NCI-H2171 (cell line): ENCODE data around the gene ATXN7.

Experiments
- DNase-seq: peaks from one replicate; lab custom pipeline; 2025; lab: John Stamatoyannopoulos, UW

ATXN7 gene

GRCh38 chr3:63905731-63906620 is 42.3 kb downstream of the ATXN7 start:
- no peak for DNase-seq

- no peak for DNase-seq
Observed at GRCh38 chr3:63908081-63908736, 44.5 kb downstream of the ATXN7 start.

- no peak for DNase-seq
Observed at GRCh38 chr3:63908776-63909175, 45.1 kb downstream of the ATXN7 start.

DNA sequence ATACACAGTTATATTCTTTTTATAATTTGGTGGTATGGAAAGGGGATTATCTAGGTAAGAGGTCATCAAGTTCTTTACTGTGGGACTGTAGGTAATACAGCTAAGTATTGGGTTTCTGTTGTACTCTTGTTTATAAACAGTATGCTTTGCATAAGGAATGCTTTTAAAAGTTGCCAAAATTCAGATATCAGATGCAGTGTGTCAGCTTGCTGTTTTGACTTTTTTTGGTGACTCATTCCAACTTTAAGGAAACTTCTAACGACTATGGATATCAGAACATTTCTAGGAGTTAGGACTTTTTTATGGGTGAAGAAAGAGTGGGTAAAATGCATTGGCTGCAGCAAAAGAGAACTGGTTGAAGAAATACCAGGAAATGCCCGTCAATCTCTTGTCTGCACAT is 45.8 kb downstream of the ATXN7 start:
- no peak for DNase-seq

DNA sequence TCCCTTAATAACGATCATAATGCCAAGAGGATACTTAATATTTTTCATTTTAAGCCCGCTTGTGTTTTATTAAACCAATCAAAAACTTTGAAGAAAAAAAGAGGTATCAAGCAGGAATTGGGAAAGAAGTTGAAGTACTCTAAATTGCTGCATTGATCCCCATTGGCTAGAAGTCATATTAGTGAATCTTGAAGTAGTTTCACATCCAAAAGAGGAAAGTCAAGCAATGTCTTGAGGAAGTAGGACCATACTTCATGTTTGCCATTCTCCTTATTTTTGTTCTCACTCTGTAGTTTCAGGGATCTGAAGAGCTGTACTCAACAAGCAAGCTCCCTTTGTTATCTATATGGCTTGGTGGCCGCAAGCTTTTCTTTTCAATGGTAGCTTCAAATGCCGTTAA is 46.3 kb downstream of the ATXN7 start:
- no peak for DNase-seq

DNA sequence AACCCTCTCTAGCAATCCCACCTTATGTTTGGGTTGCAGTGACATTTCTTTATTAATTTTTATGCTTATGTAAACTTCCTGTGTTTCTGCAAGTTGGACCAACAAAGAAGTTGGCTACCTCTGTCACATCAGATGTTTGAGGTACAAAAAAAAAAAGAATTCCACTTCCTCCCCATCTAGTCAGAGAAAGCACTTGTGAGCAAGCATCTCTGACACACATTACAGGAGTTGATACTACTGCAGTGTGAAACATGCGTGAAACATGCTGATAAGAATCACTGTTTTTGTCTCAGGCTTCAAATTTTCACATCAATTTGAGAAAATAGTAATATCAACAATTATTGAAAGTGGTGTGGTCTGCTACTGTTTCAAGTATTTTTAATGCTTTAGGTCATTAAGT is 47.2 kb downstream of the ATXN7 start:
- DNase-seq, result no peak

- DNase-seq, result no peak
Observed at GRCh38 chr3:63911509-63911872, 47.8 kb downstream of the ATXN7 start.

DNA sequence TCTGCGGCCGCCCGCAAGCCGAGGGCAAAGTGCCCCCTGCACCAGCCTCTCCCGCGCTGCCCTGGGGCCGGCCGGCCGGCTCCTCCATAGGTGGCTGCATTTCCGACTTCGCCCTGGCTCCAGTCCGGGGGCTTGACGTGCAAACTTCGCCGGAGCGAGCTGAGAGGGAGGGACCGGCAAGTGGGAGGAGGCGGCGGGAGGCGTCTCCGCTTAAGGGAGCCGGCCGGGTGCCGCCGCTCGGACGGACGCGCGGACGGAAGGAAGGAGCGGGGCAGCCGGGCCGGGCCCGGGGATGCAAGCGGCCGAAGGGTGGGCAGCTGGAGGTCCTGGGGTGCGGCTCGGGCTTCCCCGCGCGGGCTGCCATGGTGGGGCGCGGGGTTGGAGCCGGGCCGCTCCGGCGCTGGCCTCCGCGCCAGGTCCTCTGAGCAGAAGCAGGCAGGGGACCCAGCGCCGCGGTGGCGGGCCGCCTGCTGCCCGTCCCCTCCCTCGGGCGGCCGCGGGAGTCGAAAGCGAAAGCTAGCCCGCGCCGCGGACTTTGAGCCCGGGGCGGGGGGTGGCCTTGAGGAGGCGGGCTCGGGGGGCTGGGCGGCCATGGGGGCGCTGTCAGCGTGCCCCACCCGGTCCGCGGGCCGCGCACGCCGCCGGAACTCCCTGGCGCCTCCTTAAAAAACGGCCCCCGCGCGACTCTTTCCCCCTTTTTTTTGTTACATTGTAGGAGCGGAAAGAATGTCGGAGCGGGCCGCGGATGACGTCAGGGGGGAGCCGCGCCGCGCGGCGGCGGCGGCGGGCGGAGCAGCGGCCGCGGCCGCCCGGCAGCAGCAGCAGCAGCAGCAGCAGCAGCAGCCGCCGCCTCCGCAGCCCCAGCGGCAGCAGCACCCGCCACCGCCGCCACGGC is 48.5 kb downstream of the ATXN7 start, which contains the start of gene SCAANT1:
TSS of gene SCAANT1 (minus strand) at position 511 of the 895 bp plus-strand sequence.
- DNase-seq, result peak; percentile 63

- no peak for DNase-seq
Observed at GRCh38 chr3:63912768-63913588, 49.3 kb downstream of the ATXN7 start.

- no peak for DNase-seq
Observed at GRCh38 chr3:63914312-63914711, 50.6 kb downstream of the ATXN7 start.

GRCh38 chr3:63918321-63918720 is 54.7 kb downstream of the ATXN7 start:
- DNase-seq, result no peak

DNA sequence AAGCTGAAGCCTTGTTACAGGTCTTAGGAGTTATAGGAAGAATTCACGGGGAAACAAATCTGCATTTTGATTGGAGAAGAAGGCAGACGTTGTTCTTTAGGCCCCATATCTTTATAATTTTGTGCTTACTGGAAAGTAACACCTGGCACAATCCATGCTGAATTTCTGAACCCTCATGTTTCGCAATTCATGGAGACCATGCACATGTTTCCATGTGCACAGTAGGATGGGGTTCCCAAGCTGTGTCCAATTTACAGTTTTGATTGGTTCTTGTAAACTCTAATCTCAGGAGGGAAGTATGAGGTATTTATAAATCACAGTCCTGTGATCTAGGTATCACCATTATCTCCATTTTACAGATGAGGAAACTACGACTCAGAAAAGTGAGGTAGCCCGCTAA is 56.3 kb downstream of the ATXN7 start:
- no peak for DNase-seq

DNA sequence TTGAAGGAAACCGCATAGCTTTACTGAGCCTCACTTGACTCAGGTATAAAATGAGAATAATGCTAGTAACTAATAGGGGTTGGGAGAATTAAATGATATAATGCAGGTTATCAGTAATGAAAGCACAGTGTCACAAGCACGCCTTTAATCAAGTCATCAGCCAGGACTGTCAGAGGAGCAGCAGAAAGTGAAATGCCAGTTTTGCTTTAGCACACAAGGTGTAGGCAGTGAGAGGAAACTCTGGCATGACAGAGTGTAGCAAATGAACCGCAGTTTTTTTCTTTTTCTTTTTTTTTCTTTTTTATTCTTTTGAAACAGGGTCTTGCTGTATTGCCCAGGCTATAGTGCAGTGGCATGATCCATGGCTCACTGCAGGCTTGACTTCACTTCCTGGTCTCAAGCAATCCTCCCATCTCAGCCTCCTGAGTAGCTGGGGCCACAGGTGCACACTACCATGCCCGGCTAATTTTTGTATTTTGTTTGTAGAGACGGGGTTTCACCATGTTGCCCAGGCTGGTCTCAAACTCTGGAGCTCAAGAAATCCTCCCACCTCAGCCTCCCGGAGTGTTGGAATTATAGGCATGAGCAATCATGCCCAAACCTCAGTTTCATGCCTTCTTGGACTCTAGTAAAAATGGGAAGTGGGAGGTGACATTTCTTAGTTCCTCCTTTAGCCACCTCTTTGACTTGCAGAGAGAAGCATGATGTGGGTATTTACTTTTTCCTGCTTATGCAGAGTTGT is 58.2 kb downstream of the ATXN7 start:
- no peak for DNase-seq

GRCh38 chr3:63922491-63923199 is 59.0 kb downstream of the ATXN7 start:
- no peak for DNase-seq

DNA sequence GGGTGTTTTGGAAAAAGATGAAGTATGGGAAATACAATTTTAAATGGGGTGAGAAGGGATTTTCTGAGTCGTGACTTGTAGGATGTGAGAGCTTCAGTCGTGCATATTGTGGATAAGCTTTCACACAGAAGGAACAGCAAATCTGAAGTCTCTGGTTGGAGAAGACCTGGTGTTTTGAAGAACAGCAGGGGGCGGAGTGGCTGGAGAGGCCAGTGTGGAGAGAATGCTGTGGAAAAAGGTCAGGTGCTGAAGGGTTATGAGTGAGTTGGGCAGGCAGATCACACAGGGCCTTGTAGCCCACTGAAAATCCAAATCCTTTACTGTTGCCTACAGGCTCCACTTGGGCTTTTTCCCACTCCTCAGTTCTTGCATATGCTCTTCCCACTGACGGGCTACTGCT is 62.6 kb downstream of the ATXN7 start:
- DNase-seq, result no peak

- no peak for DNase-seq
Observed at GRCh38 chr3:63927422-63928280, 64.0 kb downstream of the ATXN7 start.

- DNase-seq, result no peak
Observed at GRCh38 chr3:63931290-63931689, 67.6 kb downstream of the ATXN7 start.

- DNase-seq, result no peak
Observed at GRCh38 chr3:63932509-63933212, 69.0 kb downstream of the ATXN7 start.

GRCh38 chr3:63933459-63933858 is 69.8 kb downstream of the ATXN7 start:
- DNase-seq, result no peak
